GM20000 (cell line): ENCODE results near the gene SLC6A19.
"Not testable (repeated sequence)": the region's sequence is repeated elsewhere in the genome, so short reads cannot be mapped to it uniquely, and the experiment has no call there.

Experiments
- DNase-seq: peaks from one replicate; pipeline ENCODE4 v3.0.0; 2012; ENCODE audit warnings: low spot score
- TF ChIP-seq, protein P1 (sequence below): IDR thresholded peaks from 2 replicates; pipeline ENCODE4 v1.5.1; 2012; ENCODE audit warnings: mild to moderate bottlenecking, control low read depth; ENCODE audit errors: extremely low read depth, missing control alignments

SLC6A19 gene

DNA sequence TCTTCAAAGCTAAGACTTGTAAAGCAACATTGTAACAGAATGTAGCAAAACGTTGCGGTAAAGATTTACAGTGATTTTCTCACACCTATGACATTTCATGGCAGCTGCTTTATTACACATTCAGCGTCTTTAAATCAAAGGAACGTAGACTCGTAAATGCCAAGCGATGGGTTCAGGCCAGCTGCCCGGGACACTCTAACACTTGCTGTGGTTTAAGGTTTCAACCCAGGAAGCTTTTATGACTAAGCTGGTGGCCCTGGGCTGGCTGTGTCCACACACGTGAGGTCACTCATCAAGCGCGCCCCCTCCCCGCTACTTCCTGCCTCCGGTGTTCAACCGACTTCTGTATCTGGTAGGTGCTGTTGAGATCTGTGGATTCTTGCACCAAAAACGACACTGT is 26.3 kb downstream of the SLC6A19 start:
- DNase-seq = no peak
- TF ChIP-seq, protein P1, sequence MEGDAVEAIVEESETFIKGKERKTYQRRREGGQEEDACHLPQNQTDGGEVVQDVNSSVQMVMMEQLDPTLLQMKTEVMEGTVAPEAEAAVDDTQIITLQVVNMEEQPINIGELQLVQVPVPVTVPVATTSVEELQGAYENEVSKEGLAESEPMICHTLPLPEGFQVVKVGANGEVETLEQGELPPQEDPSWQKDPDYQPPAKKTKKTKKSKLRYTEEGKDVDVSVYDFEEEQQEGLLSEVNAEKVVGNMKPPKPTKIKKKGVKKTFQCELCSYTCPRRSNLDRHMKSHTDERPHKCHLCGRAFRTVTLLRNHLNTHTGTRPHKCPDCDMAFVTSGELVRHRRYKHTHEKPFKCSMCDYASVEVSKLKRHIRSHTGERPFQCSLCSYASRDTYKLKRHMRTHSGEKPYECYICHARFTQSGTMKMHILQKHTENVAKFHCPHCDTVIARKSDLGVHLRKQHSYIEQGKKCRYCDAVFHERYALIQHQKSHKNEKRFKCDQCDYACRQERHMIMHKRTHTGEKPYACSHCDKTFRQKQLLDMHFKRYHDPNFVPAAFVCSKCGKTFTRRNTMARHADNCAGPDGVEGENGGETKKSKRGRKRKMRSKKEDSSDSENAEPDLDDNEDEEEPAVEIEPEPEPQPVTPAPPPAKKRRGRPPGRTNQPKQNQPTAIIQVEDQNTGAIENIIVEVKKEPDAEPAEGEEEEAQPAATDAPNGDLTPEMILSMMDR = no peak

DNA sequence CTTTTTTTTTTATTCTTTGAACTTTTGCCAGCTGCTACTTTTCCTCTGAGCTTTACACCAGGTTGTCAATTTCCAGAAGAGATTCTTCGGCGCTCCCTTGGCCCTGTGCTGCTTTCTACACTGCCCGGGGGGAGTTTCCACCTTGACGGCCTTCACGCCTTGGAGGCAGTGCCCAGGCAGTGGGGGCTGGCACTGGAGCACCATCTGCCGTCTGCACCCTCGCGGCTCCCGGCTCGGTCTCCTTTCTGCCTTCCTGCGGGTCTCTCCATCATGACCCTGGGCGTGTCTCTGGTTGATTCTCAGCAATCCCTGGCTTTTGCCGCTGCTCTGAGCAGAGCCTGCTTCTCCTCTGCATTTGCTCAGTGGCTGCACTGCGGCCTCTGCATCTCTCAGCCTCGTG is 26.7 kb downstream of the SLC6A19 start:
- no peak for DNase-seq
- TF ChIP-seq, protein P1 = no peak

DNA sequence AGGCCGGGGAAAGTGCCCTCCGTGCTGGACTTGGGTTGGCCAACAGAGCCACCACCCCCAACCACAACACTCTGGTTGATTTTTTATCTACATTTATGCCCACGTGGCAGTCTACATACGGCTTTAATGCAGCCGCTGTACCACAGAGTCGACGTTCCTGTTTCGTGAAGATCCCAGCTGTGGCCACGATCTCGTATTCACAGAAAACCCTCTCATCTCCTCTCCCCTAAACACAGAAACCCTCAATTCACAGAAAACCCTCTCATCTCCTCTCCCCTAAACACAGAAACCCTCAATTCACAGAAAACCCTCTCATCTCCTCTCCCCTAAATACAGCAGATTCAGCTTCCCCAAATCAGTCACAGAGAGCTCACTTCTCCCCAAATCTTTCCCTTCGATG is 27.6 kb downstream of the SLC6A19 start:
- not testable (repeated sequence) for DNase-seq

DNA sequence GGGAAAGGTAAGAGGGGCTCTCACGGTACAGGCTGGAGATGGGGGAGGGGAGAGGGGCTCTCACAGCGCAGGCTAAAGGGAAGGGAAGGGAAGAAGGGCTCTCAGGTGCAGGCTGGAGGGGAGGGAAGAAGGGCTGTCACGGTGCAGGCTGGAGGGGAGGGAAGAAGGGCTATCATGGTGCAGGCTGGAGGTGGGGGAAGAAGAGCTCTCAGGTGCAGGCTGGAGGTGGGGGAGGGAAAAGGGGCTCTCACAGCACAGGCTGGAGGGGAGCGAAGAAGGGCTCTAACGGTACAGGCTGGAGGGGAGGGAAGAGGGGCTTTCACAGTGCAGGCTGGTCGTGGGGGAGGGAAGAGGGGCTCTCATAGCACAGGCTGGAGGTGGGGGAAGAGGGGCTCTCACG is 28.4 kb downstream of the SLC6A19 start:
- no peak for DNase-seq
- TF ChIP-seq, protein P1 = no peak

DNA sequence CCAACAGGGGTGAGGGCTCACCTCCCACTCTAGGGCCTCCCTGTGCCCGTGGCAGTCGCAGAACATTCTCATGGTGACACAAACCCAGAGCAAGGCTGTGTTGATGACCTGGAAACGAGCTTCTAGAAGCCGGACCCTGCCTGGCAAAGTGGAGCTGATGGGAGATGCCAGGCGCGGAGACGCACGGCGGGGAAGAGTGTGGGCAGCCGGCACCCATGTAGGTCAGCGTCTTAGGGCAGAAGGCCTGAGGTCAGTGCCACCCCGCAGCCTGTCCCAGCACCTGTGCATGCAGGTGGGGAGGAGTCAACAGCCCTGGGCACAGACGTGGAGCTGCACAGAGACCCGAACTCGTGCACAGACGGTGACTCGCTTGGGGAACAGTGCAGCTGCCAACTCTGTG is 29.2 kb downstream of the SLC6A19 start:
- TF ChIP-seq, protein P1 = no peak
- DNase-seq = no peak

DNA sequence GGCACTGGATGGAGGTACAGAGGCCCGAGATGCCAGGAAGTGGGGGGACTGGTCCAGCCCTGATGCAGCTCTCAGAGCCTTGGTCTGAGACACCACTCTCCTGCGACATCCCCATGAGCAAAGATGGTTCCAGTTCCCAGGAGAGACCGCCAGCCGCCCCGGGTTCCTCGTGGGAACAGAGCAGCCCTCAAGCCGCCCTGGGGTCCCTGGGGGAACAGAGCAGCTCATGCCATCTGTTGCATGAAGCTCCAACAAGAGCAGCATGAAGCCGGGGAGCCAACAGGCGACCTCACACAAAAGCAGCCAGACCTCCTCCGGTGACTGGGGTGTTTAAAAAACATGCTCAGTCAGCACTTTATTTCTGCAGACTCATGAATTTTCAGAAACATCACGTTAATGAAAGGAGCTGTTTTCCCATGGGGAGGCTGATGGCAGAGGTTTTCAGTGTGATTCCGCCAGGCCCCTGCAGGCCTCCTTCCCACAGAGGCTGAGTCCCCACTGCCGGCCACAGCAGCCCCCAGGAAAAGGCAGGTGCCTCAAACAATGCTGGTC is 30.0 kb downstream of the SLC6A19 start:
- TF ChIP-seq, protein P1 = no peak
- DNase-seq = no peak

DNA sequence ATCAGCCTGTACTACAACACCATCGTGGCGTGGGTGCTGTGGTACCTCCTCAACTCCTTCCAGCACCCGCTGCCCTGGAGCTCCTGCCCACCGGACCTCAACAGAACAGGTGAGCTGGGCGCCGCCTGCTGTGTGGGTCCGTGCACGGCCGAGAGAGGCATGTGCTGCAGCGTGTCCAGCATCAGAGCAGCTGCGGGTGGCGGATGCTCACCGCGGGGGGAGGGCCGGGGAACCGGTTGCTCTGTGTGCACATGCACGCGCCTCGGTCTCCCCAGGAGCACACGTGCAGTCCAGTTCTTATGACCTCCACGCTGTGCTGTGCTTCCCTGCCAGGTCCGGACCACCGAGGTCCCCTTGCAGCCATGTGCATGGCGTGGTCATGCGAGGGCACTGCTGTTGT is 31.4 kb downstream of the SLC6A19 start:
- no peak for DNase-seq
- TF ChIP-seq, protein P1 = no peak

DNA sequence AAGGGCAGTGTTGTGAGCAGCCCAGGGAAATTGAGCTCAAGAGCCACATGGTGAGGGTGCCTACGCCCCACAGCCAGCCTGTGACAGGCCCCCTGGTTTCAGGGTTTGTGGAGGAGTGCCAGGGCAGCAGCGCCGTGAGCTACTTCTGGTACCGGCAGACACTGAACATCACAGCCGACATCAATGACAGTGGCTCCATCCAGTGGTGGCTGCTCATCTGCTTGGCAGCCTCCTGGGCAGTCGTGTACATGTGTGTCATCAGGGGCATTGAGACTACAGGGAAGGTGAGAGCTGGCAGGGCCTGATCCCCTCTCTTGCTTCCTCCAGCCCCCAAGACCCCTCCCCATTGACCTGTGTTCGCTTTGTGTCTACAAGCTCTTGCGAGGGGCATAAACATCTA is 34.0 kb downstream of the SLC6A19 start:
- DNase-seq = no peak

More for the DNA sequence above, 34.0 kb downstream of the SLC6A19 start:
- TF ChIP-seq, protein P1 = no peak
